ENCODE results near the gene CCDC66. TPM values are rescaled to one million over a fixed set of nuclear protein-coding genes. Genes with fewer than 3 reads are reported as not detected.

CCDC66 gene
- total RNA-seq, 1 experiment from 2014 or later, result 6.8 TPM

- Histone ChIP-seq H3K4me3 (no peak overlapping the region), H3K27me3 (no peaks in the 10 kb centered on the region), H3K36me3 (peaks cover 36% of the 10 kb centered on the region), H3K9me3 (no peaks in the 10 kb centered on the region)
- DNase-seq, result no peak
Measured at GRCh38 chr3:56667973-56668579, 111.1 kb downstream of the CCDC66 start.

Other genes with a start within 250 kb of the CCDC66 start
- not detected in 2 replicates for gene ERC2, start 88.7 kb upstream of the CCDC66 start, total RNA-seq (2014; rRNA removed; shearing (Covaris generic); ENCODE audit: low replicate concordance)
- 24.1 and 49.1 TPM in 2 replicates for gene TASOR, start 126.1 kb downstream of the CCDC66 start, total RNA-seq (2014; rRNA removed; shearing (Covaris generic); ENCODE audit: low replicate concordance)
- gene ARHGEF3, start 244.8 kb downstream of the CCDC66 start, total RNA-seq (2014; rRNA removed; shearing (Covaris generic); ENCODE audit: low replicate concordance), result 0.27 and 0.49 TPM in 2 replicates